Measurements from ENCODE around the gene TMEM52B. TPM values are rescaled to one million over a fixed set of nuclear protein-coding genes. Genes with fewer than 3 reads are reported as not detected.

TMEM52B gene
- total RNA-seq, 1 donor = not detected

DNA sequence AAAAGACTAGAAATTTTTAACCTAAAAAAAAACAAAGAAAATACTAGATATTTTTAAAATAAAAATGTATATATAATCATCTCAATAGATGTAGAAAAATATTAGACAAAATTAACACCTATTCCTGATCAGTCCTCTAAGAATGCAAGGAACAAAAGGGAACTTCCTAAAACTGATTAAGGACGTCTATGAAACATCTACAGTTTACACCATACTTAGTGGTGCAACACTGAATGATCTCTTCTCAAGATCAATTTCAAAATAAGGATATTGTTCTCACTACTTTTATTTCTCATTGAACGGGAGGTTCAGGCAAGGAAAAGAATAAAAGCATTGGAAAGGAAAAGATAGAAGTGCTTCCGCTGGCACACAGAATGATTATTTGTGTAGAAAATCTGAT, 22.9 kb upstream of the TMEM52B start:
- H3K27me3 ChIP-seq (ENCODE audit: insufficient read depth, low read length) = peaks cover 4% of the 10 kb centered on the region
- peaks cover 8% of the 10 kb centered on the region for H3K4me1 ChIP-seq (ENCODE audit: insufficient read depth, low read length)
- TF ChIP-seq, protein P1, sequence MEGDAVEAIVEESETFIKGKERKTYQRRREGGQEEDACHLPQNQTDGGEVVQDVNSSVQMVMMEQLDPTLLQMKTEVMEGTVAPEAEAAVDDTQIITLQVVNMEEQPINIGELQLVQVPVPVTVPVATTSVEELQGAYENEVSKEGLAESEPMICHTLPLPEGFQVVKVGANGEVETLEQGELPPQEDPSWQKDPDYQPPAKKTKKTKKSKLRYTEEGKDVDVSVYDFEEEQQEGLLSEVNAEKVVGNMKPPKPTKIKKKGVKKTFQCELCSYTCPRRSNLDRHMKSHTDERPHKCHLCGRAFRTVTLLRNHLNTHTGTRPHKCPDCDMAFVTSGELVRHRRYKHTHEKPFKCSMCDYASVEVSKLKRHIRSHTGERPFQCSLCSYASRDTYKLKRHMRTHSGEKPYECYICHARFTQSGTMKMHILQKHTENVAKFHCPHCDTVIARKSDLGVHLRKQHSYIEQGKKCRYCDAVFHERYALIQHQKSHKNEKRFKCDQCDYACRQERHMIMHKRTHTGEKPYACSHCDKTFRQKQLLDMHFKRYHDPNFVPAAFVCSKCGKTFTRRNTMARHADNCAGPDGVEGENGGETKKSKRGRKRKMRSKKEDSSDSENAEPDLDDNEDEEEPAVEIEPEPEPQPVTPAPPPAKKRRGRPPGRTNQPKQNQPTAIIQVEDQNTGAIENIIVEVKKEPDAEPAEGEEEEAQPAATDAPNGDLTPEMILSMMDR (IDR thresholded peaks at IDR 0.05; ENCODE audit: extremely low read depth, low read depth, low read length) = no peak
- H3K79me2 ChIP-seq (ENCODE audit: insufficient read depth, low read length) = no peaks in the 10 kb centered on the region
- DNase-seq (ENCODE audit: insufficient read length, low spot score, missing footprints) = no peak
- H3K36me3 ChIP-seq (ENCODE audit: insufficient read depth, low read length) = no peaks in the 10 kb centered on the region
- H3K9me3 ChIP-seq (ENCODE audit: low read depth, low read length) = no peaks in the 10 kb centered on the region
- no peak overlapping the region for H3K27ac ChIP-seq (ENCODE audit: low read depth, low read length)
- no peak overlapping the region for H2AFZ ChIP-seq (ENCODE audit: low read length)
- H4K20me1 ChIP-seq (ENCODE audit: insufficient read depth, low read length) = no peaks in the 10 kb centered on the region
- H3K4me2 ChIP-seq (ENCODE audit: insufficient read depth, low read length) = no peak overlapping the region
- no peak overlapping the region for H3K4me3 ChIP-seq (ENCODE audit: insufficient read depth, low read length)

DNA sequence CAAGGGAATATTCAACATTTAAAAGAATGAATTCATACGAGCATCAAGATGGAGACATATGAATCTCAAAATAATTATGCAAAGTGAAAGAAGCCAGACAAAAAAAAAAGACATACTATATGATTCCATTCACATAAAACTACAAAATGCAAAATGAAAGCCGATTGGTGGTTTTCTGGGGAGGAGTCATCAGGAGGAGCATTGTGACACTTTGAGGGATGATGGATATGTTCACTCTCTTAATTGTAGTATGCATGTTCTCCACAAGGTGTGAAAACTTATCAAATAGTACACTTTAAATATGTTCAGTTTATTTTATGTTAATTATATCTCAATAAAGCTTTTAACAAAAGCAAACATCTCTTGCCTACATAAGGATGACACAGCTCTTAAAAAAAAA, 20.4 kb upstream of the TMEM52B start:
- Histone ChIP-seq H3K4me1 (ENCODE audit: insufficient read depth, low read length) (peaks cover 8% of the 10 kb centered on the region), H3K27ac (ENCODE audit: low read depth, low read length) (no peak overlapping the region), H3K4me2 (ENCODE audit: insufficient read depth, low read length) (no peak overlapping the region), H3K79me2 (ENCODE audit: insufficient read depth, low read length) (no peaks in the 10 kb centered on the region), H3K36me3 (ENCODE audit: insufficient read depth, low read length) (no peaks in the 10 kb centered on the region), H3K9me3 (ENCODE audit: low read depth, low read length) (no peaks in the 10 kb centered on the region), H2AFZ (ENCODE audit: low read length) (no peak overlapping the region), H3K4me3 (ENCODE audit: insufficient read depth, low read length) (no peak overlapping the region), H3K27me3 (ENCODE audit: insufficient read depth, low read length) (peaks cover 4% of the 10 kb centered on the region), H4K20me1 (ENCODE audit: insufficient read depth, low read length) (no peaks in the 10 kb centered on the region)
- TF ChIP-seq, protein P1 (IDR thresholded peaks at IDR 0.05; ENCODE audit: extremely low read depth, low read depth, low read length) = no peak
- no peak for DNase-seq (ENCODE audit: insufficient read length, low spot score, missing footprints)

DNA sequence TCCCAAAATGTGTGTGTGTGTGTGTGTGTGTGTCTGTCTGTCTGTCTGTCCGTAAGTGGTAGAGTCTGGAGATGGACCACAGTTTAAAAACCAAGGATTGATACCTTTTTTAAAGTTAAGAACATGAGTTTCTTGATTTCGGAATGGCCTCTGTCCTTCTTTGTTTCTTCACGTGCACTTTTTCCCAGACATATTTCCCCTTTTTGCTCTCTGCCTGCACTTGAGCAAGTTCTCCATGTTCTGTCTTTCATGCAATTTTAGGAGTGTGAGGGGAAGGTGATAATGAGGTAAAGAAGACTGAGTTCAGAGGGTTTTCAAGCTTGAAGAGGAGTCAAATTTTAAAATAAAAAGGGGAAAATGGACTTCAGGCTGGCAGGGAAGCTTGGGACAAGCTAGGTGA, 19.6 kb upstream of the TMEM52B start:
- Histone ChIP-seq H3K9me3 (ENCODE audit: low read depth, low read length) (no peaks in the 10 kb centered on the region), H3K27ac (ENCODE audit: low read depth, low read length) (no peak overlapping the region), H3K4me1 (ENCODE audit: insufficient read depth, low read length) (no peaks in the 10 kb centered on the region), H3K27me3 (ENCODE audit: insufficient read depth, low read length) (peaks cover 4% of the 10 kb centered on the region), H2AFZ (ENCODE audit: low read length) (no peak overlapping the region), H3K4me3 (ENCODE audit: insufficient read depth, low read length) (no peak overlapping the region), H3K79me2 (ENCODE audit: insufficient read depth, low read length) (no peaks in the 10 kb centered on the region), H4K20me1 (ENCODE audit: insufficient read depth, low read length) (no peaks in the 10 kb centered on the region), H3K4me2 (ENCODE audit: insufficient read depth, low read length) (no peak overlapping the region), H3K36me3 (ENCODE audit: insufficient read depth, low read length) (no peaks in the 10 kb centered on the region)
- TF ChIP-seq, protein P1 (IDR thresholded peaks at IDR 0.05; ENCODE audit: extremely low read depth, low read depth, low read length) = no peak
- DNase-seq (ENCODE audit: insufficient read length, low spot score, missing footprints) = no peak

DNA sequence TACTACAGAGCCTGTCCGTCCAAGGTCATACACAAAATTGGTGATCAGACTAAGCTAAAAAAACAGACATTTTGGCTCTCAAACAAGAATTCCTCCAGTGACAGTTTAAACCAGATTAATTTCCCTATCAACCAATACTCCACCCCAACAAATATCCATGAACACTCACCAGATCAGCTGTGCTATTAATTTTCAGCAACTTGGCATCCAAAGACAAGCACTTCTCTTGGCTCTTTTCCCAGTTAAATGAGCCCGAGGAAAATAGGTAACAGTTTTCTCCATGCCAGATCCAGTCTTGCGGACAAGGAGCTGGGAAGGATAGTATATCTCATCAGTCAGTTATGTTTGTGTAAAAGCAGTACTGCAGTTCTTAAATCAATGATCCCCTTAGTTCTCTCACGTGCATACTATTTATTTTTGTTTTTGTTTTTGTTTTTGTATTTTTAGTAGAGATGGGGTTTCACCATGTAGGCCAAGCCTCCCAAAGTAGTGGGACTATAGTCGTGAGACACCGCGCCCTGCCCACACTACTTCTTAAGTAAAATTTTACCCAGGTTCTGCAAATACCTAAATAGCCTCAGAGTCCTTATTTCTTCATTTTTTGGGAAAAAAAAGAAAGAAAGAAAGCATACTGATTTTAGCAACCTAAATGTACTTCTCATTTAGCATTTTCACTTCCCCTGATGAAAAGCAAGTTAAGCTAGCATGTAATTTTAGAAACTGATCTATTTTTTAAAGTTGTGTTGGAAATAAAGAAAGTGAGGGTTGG, 18.0 kb upstream of the TMEM52B start:
- Histone ChIP-seq H3K79me2 (ENCODE audit: insufficient read depth, low read length) (no peaks in the 10 kb centered on the region), H3K27me3 (ENCODE audit: insufficient read depth, low read length) (peaks cover 4% of the 10 kb centered on the region), H2AFZ (ENCODE audit: low read length) (no peak overlapping the region), H3K27ac (ENCODE audit: low read depth, low read length) (no peak overlapping the region), H4K20me1 (ENCODE audit: insufficient read depth, low read length) (no peaks in the 10 kb centered on the region), H3K9me3 (ENCODE audit: low read depth, low read length) (no peaks in the 10 kb centered on the region), H3K36me3 (ENCODE audit: insufficient read depth, low read length) (no peaks in the 10 kb centered on the region), H3K4me2 (ENCODE audit: insufficient read depth, low read length) (no peak overlapping the region), H3K4me3 (ENCODE audit: insufficient read depth, low read length) (no peak overlapping the region), H3K4me1 (ENCODE audit: insufficient read depth, low read length) (no peaks in the 10 kb centered on the region)
- DNase-seq (ENCODE audit: insufficient read length, low spot score, missing footprints) = no peak
- TF ChIP-seq, protein P1 (IDR thresholded peaks at IDR 0.05; ENCODE audit: extremely low read depth, low read depth, low read length) = no peak
